HepG2 (cell line): Measurements from ENCODE around the gene SEMA5B. TPM values are rescaled to one million over a fixed set of nuclear protein-coding genes. Genes with fewer than 3 reads are reported as not detected.

Experiments used
- ATAC-seq: fragments of 200-7000 bp; cut with Tn5 transposase; 3 replicates; pipeline ENCODE4 v1.9.1; 2020; ENCODE audit warnings: mild to moderate bottlenecking, moderate library complexity
- BruUV-seq: library from RNA; stranded (reverse); fragments of 400-500 nt; replicated peaks from 2 replicates; lab custom pipeline; 2021; lab: Mats Ljungman, UMichigan
- CTCF ChIA-PET: fragments of 300-600 bp; formaldehyde crosslinking; extraction: SDS; loops from one replicate; lab custom pipeline; 2021; ENCODE audit warnings: low total read pairs, inconsistent platforms, low intra/inter-chr PET ratio; lab: Yijun Ruan, JAX
- POLR2A ChIA-PET: fragments of 350-600 bp; sonication (Branson Sonifier 250); formaldehyde crosslinking; loops from one replicate; lab custom pipeline; 2020; ENCODE audit warnings: antibody characterized with exemption, inconsistent platforms; lab: Yijun Ruan, JAX
- DNase-seq: peaks from one replicate; pipeline ENCODE4 v3.0.0-alpha.2; 2015; ENCODE audit warnings: low spot score
- FAIRE-seq: peaks from 3 replicates; lab custom pipeline; 2011; peaks lifted over from hg19 to GRCh38; lab: Jason Lieb, UNC
- H2AFZ ChIP-seq: one replicate; pipeline ENCODE4 v1.6.1; 2011; ENCODE audit warnings: low read length, inconsistent platforms
- H3K27ac ChIP-seq: fragments of 300-600 bp; 3 replicates; pipeline ENCODE4 v1.8.0; 2011; ENCODE audit warnings: mixed run types, mild to moderate bottlenecking, mixed read lengths, low read length, inconsistent platforms; ENCODE audit not compliant: insufficient read depth; ENCODE audit errors: extremely low read length
- H3K27me3 ChIP-seq, 2 experiments: fragments of 200-600 bp in 1 of 2; 2 replicates in 1 of 2; 3 replicates in 1 of 2; pipeline versions ENCODE4 v1.6.0 to v1.8.0; 2011; ENCODE audit warnings: low read length in 2 of 2, mild to moderate bottlenecking in 2 of 2, moderate library complexity in 2 of 2, inconsistent platforms in 1 of 2; ENCODE audit not compliant: insufficient read depth in 2 of 2, control insufficient read depth in 1 of 2
- H3K36me3 ChIP-seq, 2 experiments: fragments of 200-600 bp in 1 of 2; replicated peaks in 1 of 2; 2 replicates in 1 of 2; 3 replicates in 1 of 2; pipeline versions ENCODE4 v1.5.1 to v1.8.0; 2011; ENCODE audit warnings: low read length in 2 of 2, inconsistent platforms in 1 of 2; ENCODE audit not compliant: insufficient read depth in 2 of 2, control insufficient read depth in 1 of 2
- H3K4me1 ChIP-seq: 2 replicates; pipeline ENCODE4 v1.5.1; 2012; ENCODE audit warnings: low read length, inconsistent platforms; ENCODE audit not compliant: insufficient read depth
- H3K4me2 ChIP-seq: 2 replicates; pipeline ENCODE4 v1.6.0; 2011; ENCODE audit warnings: low read depth, low read length, inconsistent platforms
- H3K4me3 ChIP-seq, 3 experiments: fragments of 200-600 bp in 1 of 3; sonication (generic), shearing (Covaris generic) in 1 of 3; replicated peaks in 1 of 3; 2 replicates each; pipeline ENCODE4 v1.5.1; 2011 to 2016; ENCODE audit warnings: low read length in 3 of 3, inconsistent platforms in 2 of 3, low read depth in 2 of 3, mild to moderate bottlenecking in 2 of 3, control low read depth in 1 of 3, mixed read lengths in 1 of 3; ENCODE audit not compliant: insufficient read depth in 1 of 3
- H3K79me2 ChIP-seq: one replicate; pipeline ENCODE4 v1.6.1; 2011; ENCODE audit warnings: low read length, inconsistent platforms; ENCODE audit not compliant: insufficient read depth
- H3K9ac ChIP-seq: 2 replicates; pipeline ENCODE4 v1.6.0; 2011; ENCODE audit warnings: mild to moderate bottlenecking, low read depth, low read length, inconsistent platforms; ENCODE audit not compliant: insufficient read depth
- H3K9me3 ChIP-seq: 2 replicates; pipeline ENCODE4 v1.5.1; 2012; ENCODE audit warnings: mild to moderate bottlenecking, low read length
- H4K20me1 ChIP-seq: 2 replicates; pipeline ENCODE4 v1.6.0; 2011; ENCODE audit warnings: inconsistent platforms, mild to moderate bottlenecking, low read length, moderate library complexity; ENCODE audit not compliant: insufficient read depth
- EED ChIP-seq: sonication (generic); formaldehyde crosslinking; IDR thresholded peaks from 2 replicates; pipeline ENCODE4 v1.5.0; 2020; ENCODE audit warnings: mild to moderate bottlenecking, missing genetic modification reagents
- GATAD1 ChIP-seq: IDR thresholded peaks from 2 replicates; pipeline ENCODE4 v1.6.1; 2016; ENCODE audit warnings: missing genetic modification reagents, missing compliant biosample characterization
- JUN ChIP-seq: sonication (generic); formaldehyde crosslinking; IDR thresholded peaks from 2 replicates; pipeline ENCODE4 v1.4.0; 2020; ENCODE audit warnings: mild to moderate bottlenecking, missing genetic modification reagents
- ZNF709 ChIP-seq: sonication (generic); formaldehyde crosslinking; IDR thresholded peaks from 2 replicates; pipeline ENCODE4 v1.5.0; 2020; ENCODE audit warnings: mild to moderate bottlenecking, missing genetic modification reagents
- ZSCAN30 ChIP-seq: sonication (generic); formaldehyde crosslinking; IDR thresholded peaks from 2 replicates; pipeline ENCODE4 v1.5.0; 2020; ENCODE audit warnings: mild to moderate bottlenecking, missing genetic modification reagents
- ZSCAN31 ChIP-seq: sonication (generic); formaldehyde crosslinking; IDR thresholded peaks from 2 replicates; pipeline ENCODE4 v1.5.0; 2020; ENCODE audit warnings: low read depth, mild to moderate bottlenecking, missing genetic modification reagents
- WGBS: methylation state at CpG from one replicate; pipeline ENCODE4 v1.1.6; 2017; ENCODE audit warnings: low lambda C conversion rate; 5-methylcytosine and 5-hydroxymethylcytosine counted together
- in situ Hi-C: cut with HindIII; loops from 2 replicates; pipeline ENCODE4 v1.10.0; 2017; ENCODE audit warnings: low pct_unique_long_range_greater_than_20kb; ENCODE audit not compliant: extremely low pct_ligation_motif_present
- intact Hi-C: fragments of 100-400 bp; cut with micrococcal nuclease; formaldehyde crosslinking; loops from one replicate; pipeline ENCODE4 v1.10.0; 2022; ENCODE audit not compliant: unreplicated experiment
- polyA plus RNA-seq, 8 experiments: library from polyadenylated mRNA; depleted of rRNA in 3 of 8; stranded (reverse) in 7 of 8; unstranded in 1 of 8; fragments of >200 nt; fragmentation: Illumina TruSeq in 4 of 8; extraction: Trizol in 4 of 8; gene quantifications; 2 replicates each; pipeline versions ENCODE4 v1.2.1 to v1.2.3, GENCODE V29; 2011 to 2016; ENCODE audit warnings: low read depth in 4 of 8, missing spikeins in 1 of 8, mixed read lengths in 1 of 8; ENCODE audit not compliant: insufficient read depth in 1 of 8
- total RNA-seq, 5 experiments: library from RNA; depleted of rRNA; stranded (reverse); fragments of >200 nt; fragmentation: Illumina TruSeq; extraction: Trizol; gene quantifications; 2 replicates each; pipeline ENCODE4 v1.2.3, GENCODE V29; 2016; ENCODE audit warnings: low read depth in 1 of 5
- TF ChIP-seq, protein P1 (sequence below): IDR thresholded peaks from 2 replicates; pipeline ENCODE4 v1.6.1; 2012; ENCODE audit warnings: inconsistent platforms

Gene SEMA5B
- total and polyA plus RNA-seq, 2 of the 13 experiments (the other 11 are each of a cell fraction or from before 2014, with no cell fraction given) = not detected

DNA sequence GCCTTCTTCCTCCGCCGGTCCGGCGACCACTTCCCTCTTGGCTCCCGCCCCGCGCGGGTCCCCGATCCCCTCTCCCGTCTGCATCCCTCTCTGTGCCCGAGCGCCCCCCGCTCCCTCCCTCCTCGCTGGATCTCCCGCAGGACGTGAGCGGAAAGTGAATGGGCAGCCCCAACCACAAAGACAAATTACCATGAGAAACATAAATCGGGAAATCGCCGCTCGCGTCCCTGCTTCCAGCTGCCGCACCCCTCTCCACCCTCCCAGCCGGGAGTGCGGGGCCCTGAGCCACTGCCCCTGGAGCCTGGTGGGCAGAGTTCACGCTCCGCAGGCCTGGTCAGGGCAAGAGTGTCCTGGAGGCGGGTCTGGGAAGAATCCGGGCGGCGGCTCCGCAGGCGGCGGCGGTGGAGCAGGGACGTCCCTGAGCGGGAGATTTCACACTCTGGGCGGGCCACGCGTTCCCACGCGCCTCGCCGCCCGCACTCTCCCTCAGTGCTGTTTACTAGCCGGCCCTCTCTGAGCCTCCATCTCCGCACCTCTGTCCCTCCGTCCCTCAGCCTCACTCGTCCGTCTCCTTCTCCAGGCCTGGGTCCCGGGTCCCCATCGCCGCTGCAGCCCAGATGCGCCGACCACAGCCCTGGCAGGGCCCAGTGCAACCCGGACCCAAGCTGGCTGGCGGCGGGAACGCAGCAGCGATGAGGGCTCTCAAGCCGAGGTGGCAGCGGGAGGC is 835 bp downstream of the SEMA5B start (continued):
- TF ChIP-seq, protein P1, sequence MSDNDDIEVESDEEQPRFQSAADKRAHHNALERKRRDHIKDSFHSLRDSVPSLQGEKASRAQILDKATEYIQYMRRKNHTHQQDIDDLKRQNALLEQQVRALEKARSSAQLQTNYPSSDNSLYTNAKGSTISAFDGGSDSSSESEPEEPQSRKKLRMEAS = peak; percentile 66
- TF ChIP-seq ZSCAN31 (CRISPR knock-in tag) (0 out of 2 replicates have a peak, but pooled peaks have one; percentile 54), EED (CRISPR knock-in tag) (peak; percentile 61; the same call in 1 of the 2 replicates), ZNF709 (CRISPR knock-in tag) (0 out of 2 replicates have a peak, but pooled peaks have one; percentile 28)

DNA sequence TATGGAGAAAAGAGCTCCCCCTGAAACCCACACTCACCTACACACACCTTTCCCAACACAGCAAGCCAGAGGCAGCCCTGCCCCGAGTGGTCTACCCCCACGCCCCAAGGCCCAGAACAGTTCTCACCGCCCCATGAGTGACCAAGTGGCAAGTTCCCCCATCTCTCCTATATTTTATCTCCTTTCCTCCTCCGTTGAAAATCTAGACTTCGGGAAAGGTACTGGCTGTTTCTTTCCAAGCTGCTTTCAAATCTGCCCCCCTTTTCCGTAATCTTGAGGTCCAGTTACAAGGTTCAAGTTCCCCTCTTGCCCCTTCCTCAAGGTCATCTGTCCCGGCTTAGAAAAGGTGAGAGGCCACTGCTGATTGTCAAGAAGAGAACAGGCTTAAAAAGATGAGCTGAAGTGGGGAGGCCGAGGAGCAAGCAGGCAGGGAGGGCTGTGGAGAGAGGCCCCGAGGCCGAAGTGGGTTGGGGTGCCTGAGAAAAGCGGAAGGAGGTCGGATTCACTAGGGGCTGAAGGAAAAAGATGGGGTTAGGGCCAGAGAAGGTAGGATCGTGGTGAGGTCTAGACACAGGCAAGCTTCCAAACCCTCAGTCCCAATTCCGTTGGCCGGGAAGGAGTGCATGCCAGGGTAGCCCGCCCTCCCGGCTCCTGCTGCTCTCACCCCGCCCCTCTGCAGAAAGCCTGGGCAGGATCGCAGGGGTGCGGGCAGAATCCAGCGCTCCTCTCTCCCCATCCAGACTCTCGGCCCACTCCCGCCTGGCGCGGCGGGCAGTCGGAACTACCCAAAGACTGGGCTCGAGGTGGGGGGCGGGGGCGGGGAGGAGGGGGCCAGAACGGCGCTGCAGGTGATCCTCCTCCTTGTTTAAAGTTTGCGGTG is 1.7 kb downstream of the SEMA5B start:
- Histone ChIP-seq H3K9ac (no peak overlapping the region), H4K20me1 (no peaks in the 10 kb centered on the region), H3K4me1 (peaks cover 22% of the 10 kb centered on the region), H3K36me3 (no peaks in the 10 kb centered on the region), H2AFZ (no peak overlapping the region), H3K4me2 (peak overlapping the region; percentile 93; the same call in 1 of the 2 replicates), H3K27ac (no peak overlapping the region), H3K4me3 (peak overlapping the region in 1 of 3 experiments; percentile 69; a peak in 2 of 6 replicates), H3K79me2 (no peaks in the 10 kb centered on the region), H3K9me3 (no peaks in the 10 kb centered on the region), H3K27me3 (peaks cover 14 to 82% of the 10 kb centered on the region in 2 experiments)
- ATAC-seq = no peak; the same call in 2 of the 3 replicates
- no TSS peak for BruUV-seq
- in situ Hi-C loops = loop anchor here (5.0 to 25.0 kb wide), 2 partner anchors 79 to 264 kb away; no protein-coding TSS in a partner anchor
- TF ChIP-seq JUN (CRISPR knock-in tag) (no peak), ZSCAN30 (CRISPR knock-in tag) (no peak), GATAD1 (no peak)
- DNase-seq = no peak
- 40% methylated on average over 15 of the region's 33 CpGs for WGBS
- FAIRE-seq = no peak
- ChIA-PET POLR2A (no interaction called here), CTCF (interaction anchor here (1.7 kb wide), 1 partner anchor 271 kb away, joined by 4 read pairs; no protein-coding TSS in a partner anchor)
- intact Hi-C loops = no loop called here
